ENCODE measurements around the gene CAMK1D. TPM values are rescaled to one million over a fixed set of nuclear protein-coding genes. Genes with fewer than 3 reads are reported as not detected.

The CAMK1D gene
- total and polyA plus RNA-seq, 2 of the 8 experiments (the other 6 are each of a cell fraction or from before 2014, with no cell fraction given), result 3.5 to 10.6 TPM

DNA sequence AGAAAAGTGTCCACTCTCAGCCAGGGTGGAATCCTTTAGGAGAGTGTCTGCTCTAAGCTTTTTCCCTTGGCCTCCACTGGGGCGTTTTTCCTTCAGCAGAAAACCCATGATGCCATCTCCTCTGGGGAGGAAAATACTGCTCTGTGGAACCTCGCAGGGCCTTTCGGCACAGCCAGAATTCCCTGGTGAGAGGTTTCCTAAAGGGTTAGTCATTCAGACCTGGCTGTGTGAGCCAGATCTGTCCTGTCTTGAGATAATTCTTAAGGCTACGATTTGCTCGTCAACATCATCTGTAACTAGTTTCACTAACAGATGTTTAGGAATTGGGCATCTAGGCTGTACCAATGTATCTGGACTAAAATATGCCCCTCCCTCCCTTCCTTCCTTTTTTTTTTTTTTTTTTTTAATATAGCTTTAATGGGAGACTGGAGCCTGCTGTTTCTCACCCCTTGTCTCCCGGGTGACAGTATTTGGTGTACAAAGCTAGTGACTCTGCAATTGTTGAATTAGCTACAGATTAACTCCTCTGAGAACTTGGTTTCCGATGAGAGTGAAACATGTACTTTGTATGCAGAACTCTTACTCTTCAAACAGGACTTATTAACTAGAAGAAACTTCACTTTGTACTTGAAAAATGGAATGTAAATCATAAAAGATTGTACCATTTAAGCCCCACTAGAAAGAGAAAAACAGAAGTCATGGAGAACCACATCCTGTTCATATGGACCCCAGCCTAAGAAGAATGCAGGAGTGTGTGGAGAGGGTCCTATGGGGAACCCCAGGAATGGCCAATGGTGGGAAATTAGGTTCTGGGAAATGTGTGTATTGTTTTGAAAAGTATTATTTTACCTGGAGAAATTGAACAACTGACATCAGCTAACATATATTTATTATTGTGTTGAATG lies 230.9 kb downstream of the CAMK1D start (continued):
- TF ChIP-seq E2F6 (IDR thresholded peaks at IDR 0.05) (no peak), POU5F1 (IDR thresholded peaks at IDR 0.05; ENCODE audit: low read depth, low read length) (no peak), RNF2 (IDR thresholded peaks at IDR 0.05; ENCODE audit: borderline replicate concordance, low read depth, low read length, missing control alignments, poor library complexity, severe bottlenecking) (no peak), SIN3A (conservative IDR thresholded peaks at IDR 0.05 in 1 of 2, IDR thresholded peaks at IDR 0.05 in 1 of 2; ENCODE audit: low read depth in 1 of 2, low read length in 2 of 2) (no peak), RFX5 (IDR thresholded peaks at IDR 0.05; ENCODE audit: borderline replicate concordance, low read depth, low read length) (no peak), CEBPB (IDR thresholded peaks at IDR 0.05; ENCODE audit: low read depth, low read length) (no peak), RXRA (IDR thresholded peaks at IDR 0.05; ENCODE audit: insufficient read depth, low read depth, low read length) (no peak)

All from H1 (cell line).